GM12875 (cell line): ENCODE measurements around the gene TAGLN2.

Source experiments
- H3K4me3 ChIP-seq: one replicate; pipeline ENCODE4 v1.5.1; 2011; ENCODE audit warnings: low read depth, low read length, control low read depth
- CTCF ChIP-seq: IDR thresholded peaks from 2 replicates; pipeline ENCODE4 v1.5.1; 2011; ENCODE audit warnings: low read depth, mild to moderate bottlenecking, control low read depth, inconsistent platforms, low read length, moderate library complexity, borderline replicate concordance; ENCODE audit not compliant: insufficient read depth

Gene TAGLN2

GRCh38 chr1:159925719-159926078 is 392 bp upstream of the TAGLN2 start:
- TF ChIP-seq CTCF: no peak
- peak overlapping the region; percentile 87 for H3K4me3 ChIP-seq

DNA sequence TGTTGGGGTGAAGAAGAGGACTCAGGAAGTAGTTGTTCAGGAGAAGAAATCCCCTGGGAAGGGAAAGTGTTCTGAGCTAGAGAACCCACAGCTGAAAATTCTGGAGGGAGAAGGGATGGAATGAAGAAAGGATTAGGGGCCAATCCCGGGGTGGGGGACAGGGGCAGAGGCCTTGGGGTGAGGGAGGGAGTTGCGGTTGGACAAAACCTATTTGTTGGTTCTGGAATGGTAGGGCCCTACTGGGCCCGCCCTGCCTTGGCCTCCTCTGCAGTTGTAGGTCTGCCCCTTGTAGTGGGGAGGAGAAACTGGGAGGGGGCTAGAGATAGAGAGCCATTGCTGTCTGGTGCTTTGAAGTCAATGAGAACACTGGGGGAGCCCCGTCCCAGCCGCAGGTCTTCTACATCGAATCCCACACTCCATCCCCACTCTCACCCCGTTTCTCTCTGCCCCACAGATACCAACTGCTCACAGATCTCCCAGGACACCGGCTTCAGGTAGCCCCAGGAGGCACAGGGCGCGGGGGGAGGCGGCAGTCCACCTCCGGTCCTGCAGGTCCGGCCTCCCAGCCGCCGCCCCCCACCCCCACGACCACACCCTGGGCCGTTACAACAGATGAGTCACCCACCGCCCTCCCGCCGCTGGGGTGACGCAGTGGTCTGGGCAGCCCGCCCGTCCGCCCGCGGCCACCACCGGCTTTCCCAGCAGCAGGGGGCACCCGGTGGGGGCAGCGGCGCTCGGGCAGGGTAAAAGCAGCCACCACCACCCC is 1.1 kb downstream of the TAGLN2 start:
- TF ChIP-seq CTCF: 0 out of 2 replicates have a peak, but pooled peaks have one; percentile 1
- peak overlapping the region; percentile 87 for H3K4me3 ChIP-seq

DNA sequence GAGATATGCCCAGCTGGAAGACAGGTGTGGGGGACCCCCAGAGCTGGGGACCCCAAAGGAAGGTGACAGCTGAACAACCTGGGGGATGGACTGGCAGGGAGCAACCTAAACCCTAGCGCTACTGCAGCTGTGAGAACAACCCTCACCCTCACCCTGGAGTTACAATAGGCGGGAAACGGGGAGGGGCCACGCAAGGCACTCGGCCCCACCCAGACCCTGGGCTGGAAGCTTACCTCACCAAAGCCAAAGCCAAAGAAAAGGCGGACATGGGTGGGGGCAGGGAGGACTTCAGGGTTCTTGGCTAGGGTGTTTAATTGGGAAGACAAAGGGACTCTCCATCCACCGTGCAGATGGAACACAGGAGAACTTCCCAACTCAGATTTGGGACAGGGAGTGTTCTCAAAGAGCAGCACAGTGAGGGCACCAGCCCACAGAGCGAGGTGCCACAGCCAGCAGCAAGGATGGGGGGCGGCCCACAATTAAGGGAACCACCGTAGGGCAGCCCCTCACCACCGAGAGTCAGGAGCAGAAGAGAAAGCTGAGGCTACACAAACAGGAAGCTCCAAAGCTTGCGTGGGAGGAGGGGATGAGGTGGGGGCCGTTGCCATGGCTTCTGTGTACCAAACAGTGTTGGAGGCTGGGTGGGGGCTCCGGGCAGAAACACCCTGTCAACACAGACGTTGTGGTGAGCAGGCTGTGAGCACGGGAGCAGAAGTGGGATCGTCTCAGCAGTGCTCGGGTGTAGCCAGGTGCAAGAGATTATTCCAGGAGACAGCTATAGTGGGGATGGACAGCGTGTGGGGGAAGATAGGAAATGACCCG is 1.9 kb downstream of the TAGLN2 start:
- no peak for TF ChIP-seq CTCF
- peak overlapping the region; percentile 87 for H3K4me3 ChIP-seq

DNA sequence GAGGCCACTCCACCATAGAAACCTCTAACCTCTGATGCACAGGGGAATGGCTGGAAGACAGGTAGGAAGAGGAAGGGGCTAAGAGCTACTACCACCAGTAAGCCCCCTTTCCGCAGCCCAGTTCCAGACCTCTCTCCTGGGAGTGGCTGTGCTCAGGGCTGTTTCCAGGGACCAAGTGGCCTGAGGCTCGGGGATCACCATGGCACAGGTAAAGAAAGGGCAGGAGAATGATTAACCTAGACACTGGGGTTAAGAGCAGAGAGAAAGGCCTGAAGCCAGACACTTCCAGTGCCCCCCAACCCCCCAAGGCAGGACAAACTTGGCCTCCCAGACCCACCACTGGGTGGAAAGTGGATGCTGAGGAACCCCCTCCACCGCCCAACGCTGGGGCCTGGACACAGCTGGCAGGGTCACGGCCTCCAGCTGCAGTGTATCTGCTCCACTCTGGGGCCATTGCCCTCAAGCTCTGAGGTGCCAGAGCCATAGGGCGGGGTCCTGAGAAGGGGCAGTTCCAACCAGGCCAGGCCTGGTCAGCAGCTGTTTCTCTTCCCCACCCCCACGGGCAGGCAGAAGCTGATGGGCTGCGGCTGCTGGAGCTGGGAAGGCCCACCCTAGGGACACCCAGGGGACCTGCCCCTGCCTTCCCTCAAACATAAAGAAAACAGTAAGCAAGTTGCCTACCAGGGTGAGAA is 2.6 kb downstream of the TAGLN2 start:
- peak overlapping the region; percentile 87 for H3K4me3 ChIP-seq
- no peak for TF ChIP-seq CTCF

- peak overlapping the region; percentile 87 for H3K4me3 ChIP-seq
- TF ChIP-seq CTCF: no peak
Observed at GRCh38 chr1:159921700-159922504, 3.4 kb downstream of the TAGLN2 start.

DNA sequence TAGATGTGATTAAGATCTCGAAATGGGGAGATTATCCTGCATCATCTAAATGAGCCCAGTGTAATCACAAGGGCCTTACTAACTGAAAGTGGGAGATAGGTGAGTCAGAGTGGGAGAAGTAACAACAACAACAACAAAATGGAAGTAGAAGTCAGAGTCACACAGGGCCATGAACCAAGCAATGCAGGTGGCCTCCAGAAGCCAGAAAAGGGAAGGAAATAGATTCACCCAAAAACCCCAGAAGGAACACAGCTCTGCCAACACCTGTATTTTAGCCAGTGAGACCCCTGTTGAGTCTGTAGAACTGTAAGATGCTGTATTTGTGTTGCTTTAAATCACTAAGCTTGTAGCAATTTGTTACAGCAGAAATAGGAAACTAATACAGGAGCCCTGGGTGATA is 4.1 kb downstream of the TAGLN2 start:
- no peak overlapping the region for H3K4me3 ChIP-seq
- TF ChIP-seq CTCF: no peak
